Upper lobe of right lung (tissue), 1 donor: Measurements from ENCODE around the gene CDS1. TPM values are rescaled to one million over a fixed set of nuclear protein-coding genes. Genes with fewer than 3 reads are reported as not detected.
A peak's percentile ranks its signal among the peaks of the same experiment; 100 is the strongest.
"Not testable (repeated sequence)": the region's sequence is repeated elsewhere in the genome, so short reads cannot be mapped to it uniquely, and the experiment has no call there.

Source experiments
- ATAC-seq: fragments of 200-7000 bp; cut with Tn5 transposase; one replicate; pipeline ENCODE4 v1.9.1; 2020; ENCODE audit warnings: mild to moderate bottlenecking, moderate library complexity
- DNase-seq: peaks from one replicate; pipeline ENCODE4 v3.0.0-alpha.2; 2020
- H3K27ac ChIP-seq: fragments of 200-600 bp; one replicate; pipeline ENCODE4 v1.8.0; 2022
- H3K27me3 ChIP-seq: fragments of 200-600 bp; one replicate; pipeline ENCODE4 v1.8.0; 2022; ENCODE audit warnings: mild to moderate bottlenecking
- H3K36me3 ChIP-seq: fragments of 200-600 bp; one replicate; pipeline ENCODE4 v1.8.0; 2022
- H3K4me1 ChIP-seq: fragments of 200-600 bp; one replicate; pipeline ENCODE4 v1.8.0; 2022
- H3K4me3 ChIP-seq: fragments of 200-600 bp; one replicate; pipeline ENCODE4 v1.8.0; 2022; ENCODE audit warnings: mild to moderate bottlenecking
- H3K9me3 ChIP-seq: fragments of 200-600 bp; one replicate; pipeline ENCODE4 v1.8.0; 2022
- CTCF ChIP-seq: fragments of 200-600 bp; IDR thresholded peaks from one replicate; pipeline ENCODE4 v1.8.0; 2022; ENCODE audit warnings: antibody characterized with exemption
- intact Hi-C: fragments of 100-400 bp; cut with DNase I; formaldehyde crosslinking; loops from one replicate; pipeline ENCODE4 v1.11.0; 2022
- long read RNA-seq: library from polyadenylated mRNA; unstranded; transcript quantifications from one replicate; pipeline ENCODE4 v2.0.0, GENCODE V29; 2021
- total RNA-seq: library from RNA; stranded (reverse); fragmentation: NEBNext Ultra II Directional; extraction: Animal tissue kit (Norgen Biotek cat#: 25700); gene quantifications from one replicate; pipeline ENCODE4 v1.2.1, GENCODE V29; 2021
- donor health status: DM: no; HTN: yes; CAD: no; lungs with severe emphysema.

CDS1 gene
- 25.1 TPM for total RNA-seq
- long read RNA-seq, full-length matches to known transcripts, result 49 of 73 reads
- long read RNA-seq, partial matches to known transcripts, result 3 of 73 reads
- long read RNA-seq, other reads (novel, unspliced or antisense), result 21 of 73 reads

DNA sequence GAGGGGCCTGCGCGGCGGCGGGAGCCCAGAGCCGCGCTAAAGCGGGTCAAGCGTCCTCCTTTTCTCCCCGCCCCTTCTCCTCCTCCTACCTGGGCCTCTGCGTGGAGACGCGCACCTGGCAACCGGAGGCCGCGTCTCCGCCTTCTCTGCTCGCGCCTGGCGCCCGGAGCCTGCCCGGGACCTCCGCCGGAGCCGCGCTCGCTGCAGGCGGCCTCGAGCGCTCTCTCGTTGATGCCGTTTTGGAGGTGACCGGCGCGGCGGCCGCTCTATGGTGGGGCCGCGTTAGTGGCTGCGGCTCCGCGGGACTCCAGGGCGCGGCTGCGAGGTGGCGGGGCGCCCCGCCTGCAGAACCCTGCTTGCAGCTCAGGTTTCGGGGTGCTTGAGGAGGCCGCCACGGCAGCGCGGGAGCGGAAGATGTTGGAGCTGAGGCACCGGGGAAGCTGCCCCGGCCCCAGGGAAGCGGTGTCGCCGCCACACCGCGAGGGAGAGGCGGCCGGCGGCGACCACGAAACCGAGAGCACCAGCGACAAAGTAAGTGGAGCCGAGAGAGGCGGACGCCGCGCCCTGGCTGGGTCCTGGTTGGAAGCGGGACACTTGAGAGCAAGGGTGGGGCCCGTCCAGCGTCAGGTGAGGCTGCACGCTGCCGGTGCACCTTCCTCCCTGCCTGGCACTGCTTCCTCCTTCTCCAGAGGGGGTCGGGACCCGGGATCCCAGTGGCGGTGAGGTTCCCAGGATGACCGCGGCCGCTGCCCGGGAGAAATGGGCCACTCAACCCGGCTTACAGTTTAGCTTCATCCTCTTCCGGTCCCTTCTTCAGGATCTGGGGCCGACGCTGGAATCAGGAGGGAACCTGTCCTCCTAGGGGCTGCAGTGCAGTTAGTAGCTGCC, at the start of gene CDS1:
TSS of gene CDS1 (plus strand) at position 140 of the 888 bp plus-strand sequence. CDS start at position 415, 275 bp downstream.
- peak; percentile 93 for DNase-seq

GRCh38 chr4:84535901-84536300, 47.0 kb upstream of the CDS1 start:
- Histone ChIP-seq H3K4me3 (no peak overlapping the region), H3K27ac (no peak overlapping the region), H3K36me3 (no peaks in the 10 kb centered on the region), H3K9me3 (no peaks in the 10 kb centered on the region), H3K4me1 (no peaks in the 10 kb centered on the region), H3K27me3 (no peaks in the 10 kb centered on the region)
- TF ChIP-seq CTCF, result no peak
- DNase-seq (no peak), ATAC-seq (no peak)
- intact Hi-C loops, result no loop called here

More for the DNA sequence above, at the start of gene CDS1:
- intact Hi-C loops, result no loop called here
- TF ChIP-seq CTCF, result no peak
- H3K9me3 ChIP-seq, result no peaks in the 10 kb centered on the region
- H3K27ac ChIP-seq, result peak within 1 kb of the TSS; percentile 85
- peaks cover 4% of the 10 kb centered on the region for H3K4me1 ChIP-seq
- ATAC-seq, result peak; percentile 78
- H3K36me3 ChIP-seq, result no peaks in the 10 kb centered on the region
- no peaks in the 10 kb centered on the region for H3K27me3 ChIP-seq
- H3K4me3 ChIP-seq, result peak within 1 kb of the TSS; percentile 61

GRCh38 chr4:84545093-84545492, 37.8 kb upstream of the CDS1 start:
- DNase-seq (no peak), ATAC-seq (peak; percentile 30)
- Histone ChIP-seq H3K4me1 (no peaks in the 10 kb centered on the region), H3K36me3 (no peaks in the 10 kb centered on the region), H3K27ac (no peak overlapping the region), H3K27me3 (no peaks in the 10 kb centered on the region), H3K9me3 (no peaks in the 10 kb centered on the region), H3K4me3 (no peak overlapping the region)
- no peak for TF ChIP-seq CTCF
- intact Hi-C loops, result no loop called here

- Histone ChIP-seq H3K4me1 (no peaks in the 10 kb centered on the region), H3K9me3 (no peaks in the 10 kb centered on the region), H3K27ac (no peak overlapping the region), H3K27me3 (no peaks in the 10 kb centered on the region), H3K4me3 (no peak overlapping the region), H3K36me3 (no peaks in the 10 kb centered on the region)
- no peak for DNase-seq
- no peak for ATAC-seq
- TF ChIP-seq CTCF, result no peak
- intact Hi-C loops, result no loop called here
These were observed 35.7 kb upstream of the CDS1 start for GRCh38 chr4:84547211-84547610.

GRCh38 chr4:84549191-84549590, 33.7 kb upstream of the CDS1 start:
- intact Hi-C loops, H3K27me3 ChIP-seq, H3K9me3 ChIP-seq, DNase-seq, H3K36me3 ChIP-seq, ATAC-seq, H3K4me3 ChIP-seq, H3K27ac ChIP-seq, H3K4me1 ChIP-seq: not testable (repeated sequence)

GRCh38 chr4:84562156-84562555, 20.8 kb upstream of the CDS1 start:
- TF ChIP-seq CTCF, result no peak
- Histone ChIP-seq H3K36me3 (no peaks in the 10 kb centered on the region), H3K4me3 (no peak overlapping the region), H3K4me1 (no peaks in the 10 kb centered on the region), H3K27ac (no peak overlapping the region), H3K27me3 (no peaks in the 10 kb centered on the region), H3K9me3 (no peaks in the 10 kb centered on the region)
- intact Hi-C loops, result no loop called here
- no peak for DNase-seq
- no peak for ATAC-seq
